Measurements from ENCODE around the gene RANBP10.

DNA sequence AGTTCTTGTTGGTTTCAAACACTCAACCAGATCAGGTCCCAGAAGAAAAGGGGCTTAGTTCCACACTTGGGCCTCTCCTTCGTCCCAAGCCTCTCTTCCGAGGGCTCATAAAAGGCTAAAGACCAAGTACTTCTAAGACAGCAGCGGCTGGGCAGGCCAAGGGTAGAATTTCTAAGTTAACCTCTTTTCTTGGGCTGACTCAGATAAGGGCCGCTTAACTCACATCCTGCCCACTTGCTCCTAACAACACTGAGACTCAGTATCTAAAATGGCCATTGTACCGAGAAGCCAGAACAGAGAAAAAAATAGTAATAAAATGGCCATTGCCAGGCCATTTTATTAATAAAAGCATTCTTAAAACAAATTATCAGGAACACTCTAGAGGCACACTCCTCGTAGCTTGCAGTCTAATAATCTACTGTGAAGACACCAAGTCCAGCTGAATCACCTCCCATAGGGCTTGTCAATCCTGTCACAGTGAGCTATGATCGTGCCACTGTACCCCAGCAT is 42.1 kb downstream of the RANBP10 start:
- TF ChIP-seq, protein P1, sequence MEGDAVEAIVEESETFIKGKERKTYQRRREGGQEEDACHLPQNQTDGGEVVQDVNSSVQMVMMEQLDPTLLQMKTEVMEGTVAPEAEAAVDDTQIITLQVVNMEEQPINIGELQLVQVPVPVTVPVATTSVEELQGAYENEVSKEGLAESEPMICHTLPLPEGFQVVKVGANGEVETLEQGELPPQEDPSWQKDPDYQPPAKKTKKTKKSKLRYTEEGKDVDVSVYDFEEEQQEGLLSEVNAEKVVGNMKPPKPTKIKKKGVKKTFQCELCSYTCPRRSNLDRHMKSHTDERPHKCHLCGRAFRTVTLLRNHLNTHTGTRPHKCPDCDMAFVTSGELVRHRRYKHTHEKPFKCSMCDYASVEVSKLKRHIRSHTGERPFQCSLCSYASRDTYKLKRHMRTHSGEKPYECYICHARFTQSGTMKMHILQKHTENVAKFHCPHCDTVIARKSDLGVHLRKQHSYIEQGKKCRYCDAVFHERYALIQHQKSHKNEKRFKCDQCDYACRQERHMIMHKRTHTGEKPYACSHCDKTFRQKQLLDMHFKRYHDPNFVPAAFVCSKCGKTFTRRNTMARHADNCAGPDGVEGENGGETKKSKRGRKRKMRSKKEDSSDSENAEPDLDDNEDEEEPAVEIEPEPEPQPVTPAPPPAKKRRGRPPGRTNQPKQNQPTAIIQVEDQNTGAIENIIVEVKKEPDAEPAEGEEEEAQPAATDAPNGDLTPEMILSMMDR (IDR thresholded peaks at IDR 0.05) = no peak
- no peak for TF ChIP-seq ZFX (IDR thresholded peaks at IDR 0.05; ENCODE audit: borderline replicate concordance)

Data from 22Rv1 (cell line).